Ecto neural progenitor cell (in vitro differentiated cells): ENCODE results near the gene PDGFD.
"Not testable (repeated sequence)": the region's sequence is repeated elsewhere in the genome, so short reads cannot be mapped to it uniquely, and the experiment has no call there.

Experiments
- DNase-seq: peaks from one replicate; pipeline ENCODE4 v3.0.0-alpha.2; 2018; ENCODE audit warnings: low spot score

PDGFD gene

GRCh38 chr11:104054911-104055529, 108.9 kb downstream of the PDGFD start:
- no peak for DNase-seq

GRCh38 chr11:104053743-104054478, 110.0 kb downstream of the PDGFD start:
- DNase-seq, result no peak

- DNase-seq, result no peak
These were observed 112.2 kb downstream of the PDGFD start for GRCh38 chr11:104051778-104052177.

GRCh38 chr11:104049116-104049515, 114.8 kb downstream of the PDGFD start:
- DNase-seq, result no peak

GRCh38 chr11:104046858-104047257, 117.1 kb downstream of the PDGFD start:
- not testable (repeated sequence) for DNase-seq

GRCh38 chr11:104046331-104046730, 117.6 kb downstream of the PDGFD start:
- DNase-seq, result no peak

- DNase-seq, result no peak
These were observed 120.2 kb downstream of the PDGFD start for GRCh38 chr11:104043678-104044239.

- DNase-seq, result no peak
These were observed 120.8 kb downstream of the PDGFD start for GRCh38 chr11:104043142-104043541.

- DNase-seq, result no peak
These were observed 122.2 kb downstream of the PDGFD start for GRCh38 chr11:104041792-104042191.

- no peak for DNase-seq
These were observed 127.0 kb downstream of the PDGFD start for GRCh38 chr11:104036995-104037394.

- no peak for DNase-seq
These were observed 127.4 kb downstream of the PDGFD start, which contains the start of gene DDI1 for GRCh38 chr11:104036588-104036987. TSS of gene DDI1 (plus strand) at chr11:104036640. CDS start at chr11:104036823, 183 bp downstream.

- DNase-seq, result no peak
These were observed 130.4 kb downstream of the PDGFD start for GRCh38 chr11:104033561-104033960.

- DNase-seq, result no peak
These were observed 130.8 kb downstream of the PDGFD start for GRCh38 chr11:104033134-104033533.

- no peak for DNase-seq
These were observed 135.3 kb downstream of the PDGFD start for GRCh38 chr11:104028476-104029263.

- DNase-seq, result no peak
These were observed 139.4 kb downstream of the PDGFD start for GRCh38 chr11:104024572-104024971.

GRCh38 chr11:104015649-104016415, 148.1 kb downstream of the PDGFD start:
- DNase-seq, result no peak

GRCh38 chr11:104011044-104011443, 152.9 kb downstream of the PDGFD start:
- DNase-seq, result no peak

GRCh38 chr11:104009744-104010143, 154.2 kb downstream of the PDGFD start:
- DNase-seq, result no peak

- no peak for DNase-seq
These were observed 158.6 kb downstream of the PDGFD start for GRCh38 chr11:104005234-104005855.

GRCh38 chr11:104003491-104003890, 160.5 kb downstream of the PDGFD start:
- no peak for DNase-seq

- no peak for DNase-seq
These were observed 162.3 kb downstream of the PDGFD start for GRCh38 chr11:104001561-104002056.
